GM19099 (cell line): ENCODE data around the gene CISD1.
A peak's percentile ranks its signal among the peaks of the same experiment; 100 is the strongest.

Source experiments
- POLR2A ChIP-seq: IDR thresholded peaks from 3 replicates; pipeline ENCODE4 v1.6.1; 2011; ENCODE audit warnings: low read depth; ENCODE audit not compliant: insufficient read length; ENCODE audit errors: extremely low read depth

The CISD1 gene

GRCh38 chr10:58268946-58269781 is at the start of gene CISD1:
Gene CISD1, plus strand, starts transcription at chr10:58269162. Its CDS starts 112 bp downstream, at chr10:58269274.
- TF ChIP-seq POLR2A = peak; percentile 79

GRCh38 chr10:58219875-58220274 is 49.1 kb upstream of the CISD1 start:
- no peak for TF ChIP-seq POLR2A

GRCh38 chr10:58220769-58221451 is 48.1 kb upstream of the CISD1 start:
- TF ChIP-seq POLR2A = no peak

- TF ChIP-seq POLR2A = no peak
Observed at GRCh38 chr10:58225654-58226053, 43.3 kb upstream of the CISD1 start.

- TF ChIP-seq POLR2A = no peak
Observed at GRCh38 chr10:58237014-58237834, 31.7 kb upstream of the CISD1 start.

- no peak for TF ChIP-seq POLR2A
Observed at GRCh38 chr10:58239561-58240169, 29.3 kb upstream of the CISD1 start.

- no peak for TF ChIP-seq POLR2A
Observed at GRCh38 chr10:58240531-58240930, 28.4 kb upstream of the CISD1 start.

- TF ChIP-seq POLR2A = no peak
Observed at GRCh38 chr10:58241346-58241745, 27.6 kb upstream of the CISD1 start.

GRCh38 chr10:58243269-58243668 is 25.7 kb upstream of the CISD1 start:
- no peak for TF ChIP-seq POLR2A

GRCh38 chr10:58253184-58253583 is 15.8 kb upstream of the CISD1 start:
- no peak for TF ChIP-seq POLR2A

- no peak for TF ChIP-seq POLR2A
Observed at GRCh38 chr10:58254644-58255043, 14.3 kb upstream of the CISD1 start.

- no peak for TF ChIP-seq POLR2A
Observed at GRCh38 chr10:58258977-58259692, 9.8 kb upstream of the CISD1 start.

GRCh38 chr10:58260334-58260733 is 8.6 kb upstream of the CISD1 start:
- no peak for TF ChIP-seq POLR2A

- no peak for TF ChIP-seq POLR2A
Observed at GRCh38 chr10:58262766-58263165, 6.2 kb upstream of the CISD1 start.
